ENCODE results near the gene AMPD3.

AMPD3 gene

GRCh38 chr11:10502770-10503169 lies 47.7 kb downstream of the AMPD3 start:
- H3K4me3 ChIP-seq (ENCODE audit: low read depth, low read length) = no peak overlapping the region
- ChIA-PET CTCF (interaction anchor here (1.0 to 1.1 kb wide), 3 partner anchors 12 to 152 kb away, joined by 4 to 5 read pairs (median 4); no protein-coding TSS in a partner anchor), POLR2A (interaction anchor here (0.6 kb wide), 1 partner anchor 24 kb away, joined by 6 read pairs; no protein-coding TSS in a partner anchor)
- no peak for TF ChIP-seq CTCF (IDR thresholded peaks at IDR 0.05; ENCODE audit: insufficient read depth, low read length, missing control alignments)
- no peak for DNase-seq (ENCODE audit: low read depth, low spot score)

GRCh38 chr11:10503221-10503620 lies 48.2 kb downstream of the AMPD3 start:
- ChIA-PET CTCF (interaction anchor here (1.0 to 1.1 kb wide), 3 partner anchors 11 to 151 kb away, joined by 4 to 5 read pairs (median 4); no protein-coding TSS in a partner anchor), POLR2A (no interaction called here)
- no peak for TF ChIP-seq CTCF (IDR thresholded peaks at IDR 0.05; ENCODE audit: insufficient read depth, low read length, missing control alignments)
- no peak for DNase-seq (ENCODE audit: low read depth, low spot score)
- no peak overlapping the region for H3K4me3 ChIP-seq (ENCODE audit: low read depth, low read length)

GRCh38 chr11:10503777-10504480 lies 48.9 kb downstream of the AMPD3 start:
- no peak for TF ChIP-seq CTCF (IDR thresholded peaks at IDR 0.05; ENCODE audit: insufficient read depth, low read length, missing control alignments)
- CTCF ChIA-PET = interaction anchor here (1.0 to 1.1 kb wide), 3 partner anchors 11 to 150 kb away, joined by 4 to 5 read pairs (median 4); no protein-coding TSS in a partner anchor

GRCh38 chr11:10504490-10504889 lies 49.4 kb downstream of the AMPD3 start:
- CTCF ChIA-PET = no interaction called here

More at GRCh38 chr11:10503777-10504480, 48.9 kb downstream of the AMPD3 start:
- no peak for DNase-seq (ENCODE audit: low read depth, low spot score)
- no peak overlapping the region for H3K4me3 ChIP-seq (ENCODE audit: low read depth, low read length)
- POLR2A ChIA-PET = no interaction called here

GRCh38 chr11:10505278-10506007 lies 50.4 kb downstream of the AMPD3 start:
- no peak for DNase-seq (ENCODE audit: low read depth, low spot score)
- CTCF ChIA-PET = interaction anchor here (1.4 to 1.5 kb wide), 3 partner anchors 10 to 99 kb away, joined by 4 to 6 read pairs (median 6); partner anchors contain the start of gene RNF141
- POLR2A ChIA-PET = no interaction called here
- TF ChIP-seq CTCF (IDR thresholded peaks at IDR 0.05; ENCODE audit: insufficient read depth, low read length, missing control alignments) = no peak
- H3K4me3 ChIP-seq (ENCODE audit: low read depth, low read length) = no peak overlapping the region

More at GRCh38 chr11:10504490-10504889, 49.4 kb downstream of the AMPD3 start:
- no peak for TF ChIP-seq CTCF (IDR thresholded peaks at IDR 0.05; ENCODE audit: insufficient read depth, low read length, missing control alignments)
- no peak overlapping the region for H3K4me3 ChIP-seq (ENCODE audit: low read depth, low read length)
- POLR2A ChIA-PET = no interaction called here
- no peak for DNase-seq (ENCODE audit: low read depth, low spot score)

- H3K4me3 ChIP-seq (ENCODE audit: low read depth, low read length) = no peak overlapping the region
- no peak for TF ChIP-seq CTCF (IDR thresholded peaks at IDR 0.05; ENCODE audit: insufficient read depth, low read length, missing control alignments)
- ChIA-PET CTCF (interaction anchor here (1.4 to 1.5 kb wide), 4 partner anchors 9 to 99 kb away, joined by 4 to 6 read pairs (median 5); partner anchors contain the start of gene RNF141), POLR2A (no interaction called here)
- no peak for DNase-seq (ENCODE audit: low read depth, low spot score)
Measured at GRCh38 chr11:10506008-10506370, 50.9 kb downstream of the AMPD3 start.

Data from AG04449 (cell line).